WERI-Rb-1 (cell line): ENCODE measurements around the gene SLCO4C1.

ENCODE experiments used
- DNase-seq: peaks from one replicate; pipeline ENCODE4 v3.0.0-alpha.2; 2020
- H3K27ac ChIP-seq: fragments of 250-450 bp; sonication (Bioruptor Pico); 2 replicates; pipeline ENCODE4 v1.5.1; 2020; ENCODE audit warnings: mild to moderate bottlenecking, moderate library complexity
- H3K27me3 ChIP-seq: fragments of 250-450 bp; sonication (Bioruptor Pico); 2 replicates; pipeline ENCODE4 v1.5.1; 2021; ENCODE audit warnings: mild to moderate bottlenecking, low read depth, moderate library complexity; ENCODE audit not compliant: insufficient read depth, severe bottlenecking
- H3K36me3 ChIP-seq: fragments of 250-450 bp; sonication (Bioruptor Pico); 2 replicates; pipeline ENCODE4 v1.5.1; 2020; ENCODE audit warnings: mild to moderate bottlenecking, moderate library complexity
- H3K4me3 ChIP-seq: 2 replicates; pipeline ENCODE4 v1.5.1; 2011; ENCODE audit warnings: low read depth, mild to moderate bottlenecking, control low read depth, low read length
- H3K9me3 ChIP-seq: fragments of 250-450 bp; sonication (Bioruptor Pico); 2 replicates; pipeline ENCODE4 v1.5.1; 2021; ENCODE audit warnings: mild to moderate bottlenecking, moderate library complexity; ENCODE audit not compliant: severe bottlenecking
- CTCF ChIP-seq: IDR thresholded peaks from 2 replicates; pipeline ENCODE4 v1.5.1; 2011; ENCODE audit warnings: low read depth, mild to moderate bottlenecking, control low read depth, inconsistent platforms, low read length

Gene SLCO4C1

GRCh38 chr5:102312586-102313370 is 16.7 kb upstream of the SLCO4C1 start:
- Histone ChIP-seq H3K27me3 (no peaks in the 10 kb centered on the region), H3K4me3 (no peak overlapping the region), H3K27ac (no peak overlapping the region), H3K9me3 (no peaks in the 10 kb centered on the region), H3K36me3 (no peaks in the 10 kb centered on the region)
- TF ChIP-seq CTCF: no peak
- DNase-seq: no peak

GRCh38 chr5:102309586-102309985 is 13.5 kb upstream of the SLCO4C1 start:
- no peaks in the 10 kb centered on the region for H3K9me3 ChIP-seq
- no peak for DNase-seq
- no peaks in the 10 kb centered on the region for H3K36me3 ChIP-seq
- no peak for TF ChIP-seq CTCF
- no peak overlapping the region for H3K27ac ChIP-seq
- no peak overlapping the region for H3K4me3 ChIP-seq
- no peaks in the 10 kb centered on the region for H3K27me3 ChIP-seq

GRCh38 chr5:102307232-102307631 is 11.1 kb upstream of the SLCO4C1 start:
- H3K36me3 ChIP-seq: no peaks in the 10 kb centered on the region
- DNase-seq: no peak
- no peaks in the 10 kb centered on the region for H3K9me3 ChIP-seq
- H3K27ac ChIP-seq: no peak overlapping the region
- no peaks in the 10 kb centered on the region for H3K27me3 ChIP-seq
- no peak for TF ChIP-seq CTCF
- H3K4me3 ChIP-seq: no peak overlapping the region

GRCh38 chr5:102306121-102306520 is 10.0 kb upstream of the SLCO4C1 start:
- Histone ChIP-seq H3K36me3 (no peaks in the 10 kb centered on the region), H3K9me3 (no peaks in the 10 kb centered on the region), H3K27me3 (no peaks in the 10 kb centered on the region), H3K27ac (no peak overlapping the region), H3K4me3 (no peak overlapping the region)
- TF ChIP-seq CTCF: no peak
- no peak for DNase-seq

- Histone ChIP-seq H3K36me3 (no peaks in the 10 kb centered on the region), H3K27ac (no peak overlapping the region), H3K4me3 (no peak overlapping the region), H3K27me3 (no peaks in the 10 kb centered on the region), H3K9me3 (no peaks in the 10 kb centered on the region)
- TF ChIP-seq CTCF: no peak
- DNase-seq: no peak
Observed at GRCh38 chr5:102295534-102296177, 428 bp downstream of the SLCO4C1 start.
